Spinal cord (tissue), 10 donors: ENCODE measurements around the gene HDAC4. TPM values are rescaled to one million over a fixed set of nuclear protein-coding genes. Genes with fewer than 3 reads are reported as not detected.
"Not testable (repeated sequence)": the region's sequence is repeated elsewhere in the genome, so short reads cannot be mapped to it uniquely, and the experiment has no call there.

Source experiments
- DNase-seq, 6 donors: peaks; one replicate each; pipeline versions ENCODE4 v3.0.0 to v3.0.0-alpha.2; 2013 to 2015; ENCODE audit warnings: low spot score in 6 of 6, low read depth in 4 of 6
- H3K27ac ChIP-seq: one replicate; pipeline ENCODE4 v1.5.1; 2013; ENCODE audit warnings: low read depth, low read length, control low read depth
- H3K27me3 ChIP-seq: one replicate; pipeline ENCODE4 v1.6.1; 2013; ENCODE audit warnings: low read length; ENCODE audit not compliant: control insufficient read depth, insufficient read depth
- H3K36me3 ChIP-seq: one replicate; pipeline ENCODE4 v1.6.1; 2013; ENCODE audit warnings: low read length; ENCODE audit not compliant: control insufficient read depth, insufficient read depth
- H3K4me1 ChIP-seq: one replicate; pipeline ENCODE4 v1.6.1; 2013; ENCODE audit warnings: low read length; ENCODE audit not compliant: control insufficient read depth, insufficient read depth
- H3K4me3 ChIP-seq: one replicate; pipeline ENCODE4 v1.5.1; 2013; ENCODE audit warnings: low read depth, low read length, control low read depth
- H3K9me3 ChIP-seq: one replicate; pipeline ENCODE4 v1.6.1; 2013; ENCODE audit warnings: low read length; ENCODE audit not compliant: control insufficient read depth, insufficient read depth
- WGBS: methylation state at CpG from one replicate; pipeline ENCODE4 v1.1.5; 2013; ENCODE audit warnings: missing lambda C conversion rate; ENCODE audit not compliant: insufficient coverage; 5-methylcytosine and 5-hydroxymethylcytosine counted together
- long read RNA-seq, 4 donors: transcript quantifications; one replicate each; lab custom pipeline, GENCODE V29; 2026
- polyA plus RNA-seq, 2 donors: library from polyadenylated mRNA; unstranded; fragments of 120-200 nt; gene quantifications; one replicate each; pipeline ENCODE4 v1.2.1, GENCODE V29; 2013; ENCODE audit not compliant: insufficient read length in 2 of 2
- total RNA-seq, 2 donors: library from RNA; depleted of rRNA in 1 of 2; stranded (reverse); fragments of 120-200 nt in 1 of 2; fragments of >200 nt in 1 of 2; gene quantifications; one replicate each; pipeline versions ENCODE4 v1.2.3 to v1.2.4, GENCODE V29; 2013 to 2014
- donor health status: healthy.

HDAC4 gene
- total RNA-seq, result 10 to 100 TPM; 25.6 to 35.3 TPM
- polyA plus RNA-seq, result 10 to 100 TPM; 20.7 to 25.2 TPM
- long read RNA-seq, donor 1, result 0 reads
- long read RNA-seq, donor 2, result 0 reads
- long read RNA-seq, donor 3, result 0 reads
- long read RNA-seq, donor 4, result 0 reads

DNA sequence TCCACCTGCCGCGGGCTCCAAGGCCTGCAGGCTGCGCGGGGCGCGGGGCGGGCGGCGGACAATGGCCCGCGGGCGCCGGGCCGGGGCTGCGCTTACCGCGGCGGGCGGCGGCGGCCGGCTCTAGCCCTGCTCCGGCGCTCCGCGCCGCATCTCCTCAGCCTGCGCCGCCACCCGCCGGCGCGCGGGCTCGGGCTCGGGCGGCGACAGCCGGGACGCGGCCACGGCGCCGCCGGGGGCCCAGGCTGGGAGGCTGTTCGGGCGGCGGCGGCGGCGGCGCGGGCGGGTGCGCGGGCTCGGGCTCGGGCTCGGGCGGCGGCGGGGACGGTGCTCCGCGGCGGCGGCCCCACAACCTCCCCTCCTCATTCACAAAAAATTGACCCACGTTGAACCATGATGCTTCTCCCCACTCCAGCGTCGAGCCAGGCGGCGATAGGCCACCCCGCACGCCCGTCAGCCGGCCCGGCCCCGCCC is at the start of gene HDAC4:
HDAC4 (minus strand) TSS at position 425 of the 471 bp plus-strand sequence. CDS start 48,321 bp downstream, outside the sequence.
- DNase-seq, result no peak
- Histone ChIP-seq H3K36me3 (no peaks in the 10 kb centered on the region), H3K9me3 (no peaks in the 10 kb centered on the region), H3K27ac (peak within 1 kb of the TSS; percentile 100), H3K4me3 (peak within 1 kb of the TSS; percentile 100), H3K27me3 (no peaks in the 10 kb centered on the region), H3K4me1 (peaks cover 33% of the 10 kb centered on the region)
- under 1% methylated on average over 78 of the region's 78 CpGs for WGBS

DNA sequence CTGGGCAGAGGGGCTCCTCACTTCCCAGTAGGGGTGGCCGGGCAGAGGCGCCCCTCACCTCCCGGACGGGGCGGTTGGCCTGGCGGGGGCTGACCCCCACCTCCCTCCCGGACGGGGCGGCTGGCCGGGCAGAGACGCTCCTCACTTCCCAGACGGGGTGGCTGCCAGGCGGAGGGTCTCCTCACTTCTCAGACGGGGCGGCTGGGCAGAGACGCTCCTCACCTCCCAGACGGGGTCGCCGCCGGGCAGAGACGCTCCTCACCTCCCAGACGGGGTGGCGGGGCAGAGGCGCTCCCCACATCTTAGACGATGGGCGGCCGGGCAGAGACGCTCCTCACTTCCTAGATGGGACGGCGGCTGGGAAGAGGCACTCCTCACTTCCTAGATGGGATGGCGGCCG is 48.6 kb upstream of the HDAC4 start:
- not testable (repeated sequence) for H3K27me3 ChIP-seq, DNase-seq, H3K36me3 ChIP-seq, H3K4me3 ChIP-seq, H3K4me1 ChIP-seq, H3K9me3 ChIP-seq, H3K27ac ChIP-seq
- WGBS, result 100% methylated on average over 10 of the region's 32 CpGs

DNA sequence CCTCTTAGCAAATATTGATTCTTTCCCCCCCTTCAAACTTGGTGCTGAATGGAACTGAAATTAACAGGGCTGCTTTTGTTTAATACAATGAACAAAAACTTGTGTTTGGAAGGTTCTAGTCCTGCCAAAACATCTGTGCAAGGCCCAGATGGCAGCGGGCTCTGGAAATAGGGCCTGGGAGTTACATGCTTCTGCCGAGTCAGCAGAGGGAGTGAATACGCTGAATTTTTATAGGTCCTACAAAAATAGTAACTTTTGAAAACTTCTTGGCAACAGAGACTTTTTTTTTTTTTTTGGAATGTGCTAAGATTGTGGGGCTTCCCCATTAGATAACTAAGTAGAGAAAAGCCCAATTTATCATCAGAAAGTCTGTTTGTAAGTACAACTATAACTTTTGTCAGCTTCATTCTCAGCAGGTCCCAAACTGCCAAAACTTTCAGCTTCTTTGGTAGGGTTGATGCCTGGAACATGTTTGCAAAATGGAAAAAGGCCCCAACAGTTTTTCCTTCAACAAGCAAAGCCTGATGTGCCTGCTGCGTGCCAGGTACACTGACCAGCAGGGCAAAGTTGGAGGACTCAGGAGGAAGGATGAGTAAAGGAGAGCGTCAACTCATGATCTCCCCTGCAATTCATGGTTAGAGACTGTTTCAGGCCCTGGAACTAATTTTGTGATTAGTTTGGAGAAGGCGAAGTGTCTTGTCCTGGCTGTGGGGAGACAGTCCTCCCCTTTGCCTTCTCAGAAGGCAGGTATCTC is 45.1 kb upstream of the HDAC4 start:
- peak in 2 of 6 donors; percentile 25 to 79 for DNase-seq
- no peaks in the 10 kb centered on the region for H3K9me3 ChIP-seq
- peaks cover 18% of the 10 kb centered on the region for H3K4me1 ChIP-seq
- peak overlapping the region; percentile 53 for H3K27ac ChIP-seq
- no peaks in the 10 kb centered on the region for H3K36me3 ChIP-seq
- WGBS, result 57% methylated on average over 6 of the region's 6 CpGs
- no peaks in the 10 kb centered on the region for H3K27me3 ChIP-seq
- H3K4me3 ChIP-seq, result no peak overlapping the region

DNA sequence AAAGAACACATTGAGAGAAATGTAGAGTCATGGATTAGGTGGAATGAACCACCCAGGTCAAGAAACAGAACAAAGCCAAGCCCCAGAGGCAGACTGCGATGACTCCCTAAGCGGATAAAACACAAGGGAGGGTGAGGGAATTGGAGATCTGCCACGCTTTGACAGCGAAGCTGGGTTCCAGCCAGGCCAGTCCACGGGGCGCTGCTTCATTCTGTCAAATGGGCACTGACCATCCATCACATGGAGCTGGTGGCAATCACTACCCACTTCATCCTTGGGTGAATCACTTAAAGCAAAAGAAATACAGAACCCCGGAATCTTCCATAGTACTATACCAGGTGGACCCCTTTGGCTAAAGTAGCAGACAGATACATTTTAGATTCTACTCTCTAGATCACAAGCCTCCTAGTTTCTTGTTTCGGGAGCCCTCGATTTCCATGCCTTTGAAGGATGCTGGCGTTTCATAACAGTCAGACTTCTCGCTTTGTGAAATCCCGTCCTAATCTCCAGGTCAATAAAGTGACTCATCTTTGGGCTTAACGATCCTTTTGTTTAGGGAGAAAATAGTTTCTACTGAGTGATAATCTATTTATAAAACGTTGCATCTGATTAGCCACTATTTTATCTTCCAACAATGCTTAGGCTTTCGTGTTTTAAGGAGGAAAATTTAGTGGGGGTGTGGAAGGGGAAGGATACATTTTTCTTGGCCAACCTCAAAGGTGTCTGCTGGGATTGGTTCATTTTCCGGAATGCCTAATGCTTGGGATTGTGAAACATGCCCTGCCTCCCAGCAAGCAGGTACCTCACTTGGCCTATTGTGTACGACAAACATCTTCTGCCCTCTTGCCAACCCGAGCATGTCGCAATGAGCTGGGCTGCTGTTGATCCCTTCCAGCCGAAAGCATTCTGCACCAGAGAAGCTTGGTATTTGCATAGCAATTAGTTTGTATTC is 44.1 kb upstream of the HDAC4 start:
- no peaks in the 10 kb centered on the region for H3K27me3 ChIP-seq
- WGBS, result 65% methylated on average over 12 of the region's 20 CpGs
- H3K27ac ChIP-seq, result peak overlapping the region; percentile 53
- H3K4me3 ChIP-seq, result no peak overlapping the region
- no peaks in the 10 kb centered on the region for H3K36me3 ChIP-seq
- DNase-seq, result no peak
- peaks cover 29% of the 10 kb centered on the region for H3K4me1 ChIP-seq
- no peaks in the 10 kb centered on the region for H3K9me3 ChIP-seq

DNA sequence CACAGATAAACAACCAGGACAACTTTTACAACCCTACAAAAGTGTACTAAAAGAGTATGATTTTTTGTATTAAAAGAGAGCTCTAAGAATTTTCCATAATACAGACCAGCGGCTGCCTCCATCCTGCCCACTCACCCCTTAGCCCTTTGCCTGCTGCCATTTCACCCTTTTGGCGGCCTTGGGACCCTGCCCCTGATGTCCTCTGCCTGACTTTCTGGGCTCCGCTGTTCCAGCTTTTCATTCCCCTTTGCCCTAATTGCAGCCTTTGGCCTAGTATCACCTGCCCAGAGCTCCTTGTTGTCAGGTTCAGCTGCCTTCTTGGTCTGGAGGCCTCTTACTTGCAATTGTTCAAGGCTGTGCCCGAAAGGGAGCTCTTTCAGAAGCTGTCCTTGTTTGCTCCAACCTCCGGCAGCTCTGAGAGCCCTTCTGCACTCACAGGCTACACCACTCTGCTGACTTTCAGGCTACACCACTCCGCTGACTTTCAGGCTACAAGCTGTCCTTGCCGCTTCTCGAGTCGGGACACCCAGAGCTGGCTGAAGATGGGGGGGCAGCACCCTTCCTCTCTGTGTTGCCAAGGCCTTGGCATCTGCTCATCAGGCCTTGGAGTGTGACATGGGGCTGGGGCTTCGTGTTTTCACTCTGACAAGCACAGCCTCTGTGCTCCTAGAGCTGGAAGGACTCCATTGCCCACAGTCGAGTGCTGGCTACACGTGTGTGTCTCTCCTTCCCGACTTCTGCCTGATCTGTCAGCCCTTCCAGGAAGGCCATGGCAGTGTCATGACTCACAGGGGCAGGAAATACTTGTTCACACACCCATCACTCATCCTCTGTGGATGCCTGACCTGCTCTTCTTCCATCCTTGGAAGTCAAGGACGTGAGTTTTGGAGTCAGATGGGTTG is 43.1 kb upstream of the HDAC4 start:
- H3K4me1 ChIP-seq, result peaks cover 36% of the 10 kb centered on the region
- H3K27ac ChIP-seq, result no peak overlapping the region
- no peaks in the 10 kb centered on the region for H3K27me3 ChIP-seq
- 87% methylated on average over 13 of the region's 14 CpGs for WGBS
- no peaks in the 10 kb centered on the region for H3K9me3 ChIP-seq
- H3K4me3 ChIP-seq, result no peak overlapping the region
- DNase-seq, result no peak
- H3K36me3 ChIP-seq, result no peaks in the 10 kb centered on the region

DNA sequence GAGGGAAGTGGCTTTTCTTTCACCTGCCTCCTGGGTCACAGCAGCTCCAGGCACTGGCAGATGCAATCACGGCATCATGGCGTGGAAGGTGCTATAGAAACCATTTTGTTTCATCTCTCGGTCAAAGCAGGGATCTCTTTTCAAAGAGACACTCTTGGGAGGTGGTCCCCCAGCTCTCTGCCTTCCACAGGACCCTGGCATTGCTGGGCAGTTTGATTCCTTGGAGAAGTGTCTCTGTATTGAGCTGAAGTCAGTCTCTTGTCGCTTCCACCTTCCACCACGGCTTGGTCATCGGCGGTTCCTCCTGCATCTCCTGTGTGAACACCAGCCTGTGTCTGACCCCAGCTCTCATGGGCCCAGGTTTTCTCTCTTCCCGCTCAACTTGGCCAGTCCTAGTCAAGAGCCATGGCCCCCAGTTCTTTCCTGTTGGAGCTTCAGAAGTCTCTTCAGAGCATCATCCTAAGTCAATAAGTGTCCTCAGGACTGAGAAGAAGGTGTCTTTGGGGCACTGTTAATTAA is 42.3 kb upstream of the HDAC4 start:
- Histone ChIP-seq H3K4me3 (no peak overlapping the region), H3K9me3 (no peaks in the 10 kb centered on the region), H3K36me3 (no peaks in the 10 kb centered on the region), H3K27me3 (no peaks in the 10 kb centered on the region), H3K27ac (no peak overlapping the region), H3K4me1 (peaks cover 36% of the 10 kb centered on the region)
- 99% methylated on average over 8 of the region's 8 CpGs for WGBS
- no peak for DNase-seq

DNA sequence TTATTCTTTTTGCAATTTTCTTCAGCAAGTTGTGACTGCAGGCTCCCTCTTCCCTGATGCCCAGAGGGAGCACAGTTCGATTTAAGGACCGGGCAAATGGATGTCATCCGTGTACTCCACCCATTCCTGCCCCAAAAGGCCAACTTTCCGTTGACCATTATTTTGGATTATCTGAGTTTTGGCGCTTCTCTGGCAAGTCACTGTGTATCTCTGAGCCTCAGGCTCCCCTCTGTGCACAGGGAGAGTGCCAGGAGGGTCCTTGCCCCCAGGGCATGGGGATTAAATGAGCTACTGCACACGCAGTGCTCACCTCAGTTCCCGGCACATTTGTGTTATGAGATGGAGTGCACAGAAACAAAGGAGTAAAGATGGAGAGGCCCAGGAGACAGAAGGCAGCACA is 41.4 kb upstream of the HDAC4 start:
- H3K4me1 ChIP-seq, result peaks cover 36% of the 10 kb centered on the region
- peak overlapping the region; percentile 85 for H3K27ac ChIP-seq
- H3K9me3 ChIP-seq, result no peaks in the 10 kb centered on the region
- H3K27me3 ChIP-seq, result no peaks in the 10 kb centered on the region
- no peaks in the 10 kb centered on the region for H3K36me3 ChIP-seq
- no peak for DNase-seq
- WGBS, result 79% methylated on average over 7 of the region's 7 CpGs
- no peak overlapping the region for H3K4me3 ChIP-seq

DNA sequence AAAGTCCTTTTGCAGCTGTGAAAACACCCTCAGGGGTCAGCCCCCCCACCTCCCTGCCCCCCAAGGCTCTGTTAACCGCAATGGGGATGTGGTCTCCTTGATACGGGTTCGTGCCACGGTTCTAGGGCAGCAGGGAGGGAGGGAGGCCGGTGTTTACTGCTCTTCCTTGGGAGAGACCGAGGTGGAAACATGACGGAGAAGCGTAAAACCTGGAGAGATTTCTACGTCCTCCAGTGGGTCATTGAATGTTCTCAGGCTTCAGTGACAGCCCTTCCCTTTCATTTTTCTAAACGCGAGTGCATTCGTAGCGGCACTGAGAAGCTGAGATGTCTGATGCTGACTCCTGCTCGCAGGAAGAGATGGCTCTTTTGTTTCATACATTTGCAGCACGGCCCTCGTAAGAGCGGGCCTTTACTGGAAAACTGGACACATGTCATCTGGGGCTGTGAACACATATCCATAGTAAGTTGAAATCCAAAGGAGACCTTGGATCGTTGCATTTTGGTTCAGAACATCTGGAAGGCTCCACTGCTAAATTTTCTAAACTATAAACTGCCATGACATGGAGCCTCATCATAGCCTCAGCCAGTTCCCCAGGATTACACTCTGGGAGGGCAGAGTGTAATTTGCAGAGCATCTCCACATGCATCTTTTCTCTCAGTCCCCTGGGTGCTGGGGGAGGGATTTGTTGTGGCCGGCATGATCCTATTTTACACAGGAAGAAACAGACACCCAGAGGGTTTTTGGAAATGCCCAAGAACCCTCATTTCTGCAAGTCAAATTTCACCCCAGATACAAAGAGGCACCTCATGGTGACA is 40.6 kb upstream of the HDAC4 start:
- H3K36me3 ChIP-seq, result no peaks in the 10 kb centered on the region
- peaks cover 36% of the 10 kb centered on the region for H3K4me1 ChIP-seq
- no peaks in the 10 kb centered on the region for H3K27me3 ChIP-seq
- WGBS, result 12% methylated on average over 17 of the region's 19 CpGs
- peak in 1 of 6 donors; percentile 85 for DNase-seq
- no peaks in the 10 kb centered on the region for H3K9me3 ChIP-seq
- H3K27ac ChIP-seq, result peak overlapping the region; percentile 85
- H3K4me3 ChIP-seq, result no peak overlapping the region
